22Rv1 (cell line): Measurements from ENCODE around the gene FAM98A.

ENCODE experiments used
- CTCF ChIP-seq: fragments of 450-650 bp; IDR thresholded peaks from 2 replicates; pipeline ENCODE4 v1.5.1; 2017; ENCODE audit warnings: mild to moderate bottlenecking
- ZFX ChIP-seq: fragments of 450-650 bp; IDR thresholded peaks from 2 replicates; pipeline ENCODE4 v1.6.1; 2017; ENCODE audit warnings: antibody characterized with exemption, borderline replicate concordance

- no peak for TF ChIP-seq CTCF
- no peak for TF ChIP-seq ZFX
Observed at GRCh38 chr2:33633315-33633714, 34.2 kb upstream of the FAM98A start.
